SH-SY5Y (cell line): Measurements from ENCODE around the gene RNU4-1.

Experiments
- GATA2 ChIP-seq: IDR thresholded peaks from 2 replicates; pipeline ENCODE4 v1.6.1; 2011; ENCODE audit warnings: mild to moderate bottlenecking, low read depth, low read length
- GATA3 ChIP-seq: IDR thresholded peaks from 2 replicates; pipeline ENCODE4 v1.6.1; 2011; ENCODE audit warnings: low read depth, mild to moderate bottlenecking, low read length, moderate library complexity

- TF ChIP-seq GATA3, result no peak
- TF ChIP-seq GATA2, result no peak
These were observed 49.4 kb upstream of the RNU4-1 start for GRCh38 chr12:120342175-120343038.
